ENCODE measurements around the gene TRAM1L1. TPM values are rescaled to one million over a fixed set of nuclear protein-coding genes. Genes with fewer than 3 reads are reported as not detected.
A peak's percentile ranks its signal among the peaks of the same experiment; 100 is the strongest.

TRAM1L1 gene
- polyA plus RNA-seq (2013): 0.30 TPM

DNA sequence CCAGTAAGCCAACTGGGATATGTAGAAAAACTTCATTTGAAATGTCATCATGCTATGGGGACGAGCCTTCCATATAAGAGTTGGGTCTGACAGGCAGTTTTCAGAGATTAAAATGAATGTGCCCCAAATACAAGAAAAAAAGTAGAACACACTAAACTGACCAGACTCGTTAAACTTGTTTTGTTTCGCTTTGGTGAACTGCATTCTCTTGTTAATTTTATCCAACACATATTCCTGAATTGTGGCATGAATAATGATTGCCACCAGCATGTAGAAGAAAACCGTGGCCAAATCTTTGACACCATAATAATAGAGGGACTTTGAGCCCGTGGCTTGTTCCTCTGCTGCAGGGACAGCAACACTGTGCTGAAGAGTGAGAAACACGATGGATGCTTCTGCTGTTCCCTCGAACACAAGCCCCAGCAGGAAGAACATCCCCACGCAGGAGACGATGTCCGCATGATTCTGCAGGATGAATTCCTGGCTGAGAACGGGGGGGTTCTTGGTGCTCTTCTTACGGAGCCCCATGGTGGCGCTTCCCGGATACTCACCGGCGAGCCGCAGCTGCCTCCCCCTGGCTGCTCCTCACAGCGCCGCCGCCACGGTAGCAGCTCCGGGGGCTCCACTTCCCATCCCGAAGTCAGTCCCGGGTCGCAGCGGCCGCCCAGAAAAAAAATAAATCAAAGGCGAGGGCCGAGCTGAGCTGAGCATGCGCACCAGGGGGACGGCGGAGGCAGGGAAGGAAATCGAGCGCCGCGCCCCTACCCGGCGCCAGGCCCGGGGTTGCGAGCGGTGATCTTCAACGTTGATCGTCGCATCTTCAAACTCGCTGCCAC lies at the start of gene TRAM1L1:
TRAM1L1 (minus strand) TSS at position 711 of the 836 bp plus-strand sequence; CDS start at position 528, 183 bp downstream.
- Histone ChIP-seq H3K9me3 (ENCODE audit: control extremely low read depth in 1 of 5, control insufficient read depth in 4 of 5, insufficient read depth in 2 of 5, low read depth in 1 of 5, low read length in 4 of 5) (no peaks in the 10 kb centered on the region), H3K27ac (ENCODE audit: insufficient read depth in 1 of 2, low read depth in 1 of 2, low read length in 2 of 2, poor library complexity in 1 of 2, severe bottlenecking in 2 of 2) (no peak within 1 kb of the TSS), H3K27me3 (replicated peaks in 2 of 5; ENCODE audit: control insufficient read depth in 4 of 5, insufficient read depth in 5 of 5, low read length in 4 of 5) (no peaks in the 10 kb centered on the region), H3K4me1 (ENCODE audit: control extremely low read depth in 1 of 4, control insufficient read depth in 4 of 4, insufficient read depth in 4 of 4, low read length in 3 of 4) (peaks cover 0 to 7% (median 4%) of the 10 kb centered on the region in 4 experiments), H3K36me3 (ENCODE audit: control insufficient read depth in 4 of 4, insufficient read depth in 4 of 4, low read length in 3 of 4) (no peaks in the 10 kb centered on the region), H3K4me3 (ENCODE audit: control insufficient read depth in 1 of 7, extremely low read depth in 1 of 7, insufficient read depth in 4 of 7, low read depth in 2 of 7, low read length in 6 of 7) (peak within 1 kb of the TSS; percentile 55 to 86 (median 70))
- ChIA-PET POLR2A (no interaction called here), CTCF (no interaction called here)
- 4% methylated on average over 39 of the region's 45 CpGs for WGBS (ENCODE audit: insufficient coverage)
- DNase-seq: peak; percentile 37 to 47 (median 46)

DNA sequence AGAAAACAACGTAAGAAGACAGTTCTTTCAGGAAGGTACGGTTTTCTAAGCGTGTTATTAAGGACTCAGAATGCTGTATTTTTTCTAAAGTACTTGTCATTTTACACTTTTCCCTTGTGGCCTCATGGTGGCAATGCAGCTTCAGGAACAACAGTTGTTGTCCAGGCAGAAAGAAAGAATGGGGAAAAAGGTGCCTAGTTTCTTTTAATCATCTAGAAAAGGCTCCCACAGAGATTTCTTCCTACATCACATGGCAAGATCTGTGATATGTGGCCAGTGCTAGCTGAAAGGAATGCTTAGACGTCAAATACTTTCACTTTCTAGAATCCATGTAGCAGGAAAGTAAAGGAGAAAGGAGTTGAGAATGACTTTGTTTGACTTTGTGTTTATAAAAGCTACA lies 49.0 kb upstream of the TRAM1L1 start:
- no CpG with 5 or more reads among the region's 4 CpGs for WGBS (ENCODE audit: insufficient coverage)
- ChIA-PET POLR2A (no interaction called here), CTCF (no interaction called here)

DNA sequence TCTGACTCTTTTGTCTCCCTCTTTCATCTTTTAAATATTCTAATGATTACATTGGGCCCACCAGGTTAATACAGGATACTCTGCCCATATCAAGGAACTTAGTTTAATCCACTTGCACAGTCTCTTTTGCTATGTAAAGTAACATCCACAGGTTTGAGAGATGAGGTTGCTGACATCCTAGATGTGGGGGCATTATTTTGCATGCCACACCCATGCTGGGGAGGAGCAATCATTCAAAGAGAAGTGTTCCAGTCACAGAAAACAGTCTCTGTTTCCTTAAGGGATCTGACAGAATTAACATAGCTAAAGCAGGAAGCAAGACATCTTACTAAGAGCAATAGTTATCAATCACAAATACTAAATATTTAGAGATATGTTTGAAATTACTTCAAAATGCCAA lies 11.5 kb upstream of the TRAM1L1 start:
- H3K4me3 ChIP-seq (ENCODE audit: control insufficient read depth in 1 of 7, extremely low read depth in 1 of 7, insufficient read depth in 4 of 7, low read depth in 2 of 7, low read length in 6 of 7): no peak overlapping the region
- POLR2A ChIA-PET: no interaction called here
- H3K27me3 ChIP-seq (replicated peaks in 2 of 5; ENCODE audit: control insufficient read depth in 4 of 5, insufficient read depth in 5 of 5, low read length in 4 of 5): no peaks in the 10 kb centered on the region
- no peak overlapping the region for H3K27ac ChIP-seq (ENCODE audit: insufficient read depth in 1 of 2, low read depth in 1 of 2, low read length in 2 of 2, poor library complexity in 1 of 2, severe bottlenecking in 2 of 2)
- peaks cover 0 to 2% (median 0%) of the 10 kb centered on the region in 4 experiments for H3K4me1 ChIP-seq (ENCODE audit: control extremely low read depth in 1 of 4, control insufficient read depth in 4 of 4, insufficient read depth in 4 of 4, low read length in 3 of 4)
- H3K9me3 ChIP-seq (ENCODE audit: control extremely low read depth in 1 of 5, control insufficient read depth in 4 of 5, insufficient read depth in 2 of 5, low read depth in 1 of 5, low read length in 4 of 5): no peaks in the 10 kb centered on the region
- H3K36me3 ChIP-seq (ENCODE audit: control insufficient read depth in 4 of 4, insufficient read depth in 4 of 4, low read length in 3 of 4): no peaks in the 10 kb centered on the region
- CTCF ChIA-PET: no interaction called here
- no peak for DNase-seq

More for the DNA sequence above, 49.0 kb upstream of the TRAM1L1 start:
- no peaks in the 10 kb centered on the region for H3K27me3 ChIP-seq (replicated peaks in 2 of 5; ENCODE audit: control insufficient read depth in 4 of 5, insufficient read depth in 5 of 5, low read length in 4 of 5)
- H3K4me3 ChIP-seq (ENCODE audit: control insufficient read depth in 1 of 7, extremely low read depth in 1 of 7, insufficient read depth in 4 of 7, low read depth in 2 of 7, low read length in 6 of 7): no peak overlapping the region
- no peaks in the 10 kb centered on the region for H3K4me1 ChIP-seq (ENCODE audit: control extremely low read depth in 1 of 4, control insufficient read depth in 4 of 4, insufficient read depth in 4 of 4, low read length in 3 of 4)
- H3K9me3 ChIP-seq (ENCODE audit: control extremely low read depth in 1 of 5, control insufficient read depth in 4 of 5, insufficient read depth in 2 of 5, low read depth in 1 of 5, low read length in 4 of 5): peaks cover 0 to 3% (median 0%) of the 10 kb centered on the region in 5 experiments
- peak; percentile 4 to 44 (median 41) for DNase-seq
- no peaks in the 10 kb centered on the region for H3K36me3 ChIP-seq (ENCODE audit: control insufficient read depth in 4 of 4, insufficient read depth in 4 of 4, low read length in 3 of 4)
- H3K27ac ChIP-seq (ENCODE audit: insufficient read depth in 1 of 2, low read depth in 1 of 2, low read length in 2 of 2, poor library complexity in 1 of 2, severe bottlenecking in 2 of 2): no peak overlapping the region

DNA sequence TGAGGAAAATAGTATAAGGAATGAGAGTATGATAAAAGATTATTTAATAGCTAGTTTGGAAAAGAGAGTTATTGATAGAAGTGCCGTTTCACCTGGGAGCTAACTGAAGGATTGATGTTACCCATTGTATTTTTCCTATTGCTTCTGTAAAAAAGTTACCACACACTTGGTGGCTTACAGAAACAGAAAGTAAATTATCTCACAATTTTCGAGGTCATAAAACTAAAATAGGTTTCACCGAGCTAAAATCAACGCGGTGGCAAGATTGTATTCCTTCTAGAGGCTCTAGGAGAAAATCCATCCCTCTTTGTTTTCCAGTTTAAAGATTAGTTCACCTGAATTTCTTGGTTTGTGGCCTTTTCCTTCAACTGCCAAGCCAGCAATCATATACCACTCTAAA lies 11.1 kb upstream of the TRAM1L1 start:
- POLR2A ChIA-PET: no interaction called here

DNA sequence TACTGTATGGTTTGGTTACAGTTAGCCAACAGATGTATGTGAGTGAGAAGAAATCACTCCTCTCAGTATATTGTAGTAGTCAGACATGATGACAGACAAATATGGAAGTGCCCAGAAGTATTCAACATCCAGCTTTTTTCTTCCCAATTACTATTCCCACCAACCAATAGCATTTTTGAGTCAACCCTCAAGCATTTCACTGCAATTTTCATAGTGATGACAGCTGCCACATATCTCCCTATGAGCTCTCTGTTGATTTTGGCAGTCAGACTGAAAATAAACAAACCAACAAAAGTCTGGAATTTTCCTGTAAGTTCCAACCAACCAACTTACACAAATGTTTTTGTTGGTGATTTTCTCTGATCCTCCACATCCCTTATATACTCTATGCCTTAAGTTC lies 8.2 kb upstream of the TRAM1L1 start:
- CTCF ChIA-PET: no interaction called here
- H3K27me3 ChIP-seq (replicated peaks in 2 of 5; ENCODE audit: control insufficient read depth in 4 of 5, insufficient read depth in 5 of 5, low read length in 4 of 5): no peaks in the 10 kb centered on the region

More for the DNA sequence above, 11.1 kb upstream of the TRAM1L1 start:
- 98% methylated on average over 5 of the region's 5 CpGs for WGBS (ENCODE audit: insufficient coverage)
- Histone ChIP-seq H3K27ac (ENCODE audit: insufficient read depth in 1 of 2, low read depth in 1 of 2, low read length in 2 of 2, poor library complexity in 1 of 2, severe bottlenecking in 2 of 2) (no peak overlapping the region), H3K27me3 (replicated peaks in 2 of 5; ENCODE audit: control insufficient read depth in 4 of 5, insufficient read depth in 5 of 5, low read length in 4 of 5) (no peaks in the 10 kb centered on the region), H3K9me3 (ENCODE audit: control extremely low read depth in 1 of 5, control insufficient read depth in 4 of 5, insufficient read depth in 2 of 5, low read depth in 1 of 5, low read length in 4 of 5) (no peaks in the 10 kb centered on the region), H3K4me3 (ENCODE audit: control insufficient read depth in 1 of 7, extremely low read depth in 1 of 7, insufficient read depth in 4 of 7, low read depth in 2 of 7, low read length in 6 of 7) (no peak overlapping the region), H3K4me1 (ENCODE audit: control extremely low read depth in 1 of 4, control insufficient read depth in 4 of 4, insufficient read depth in 4 of 4, low read length in 3 of 4) (peaks cover 0 to 2% (median 0%) of the 10 kb centered on the region in 4 experiments), H3K36me3 (ENCODE audit: control insufficient read depth in 4 of 4, insufficient read depth in 4 of 4, low read length in 3 of 4) (no peaks in the 10 kb centered on the region)
- no peak for DNase-seq
- CTCF ChIA-PET: no interaction called here

DNA sequence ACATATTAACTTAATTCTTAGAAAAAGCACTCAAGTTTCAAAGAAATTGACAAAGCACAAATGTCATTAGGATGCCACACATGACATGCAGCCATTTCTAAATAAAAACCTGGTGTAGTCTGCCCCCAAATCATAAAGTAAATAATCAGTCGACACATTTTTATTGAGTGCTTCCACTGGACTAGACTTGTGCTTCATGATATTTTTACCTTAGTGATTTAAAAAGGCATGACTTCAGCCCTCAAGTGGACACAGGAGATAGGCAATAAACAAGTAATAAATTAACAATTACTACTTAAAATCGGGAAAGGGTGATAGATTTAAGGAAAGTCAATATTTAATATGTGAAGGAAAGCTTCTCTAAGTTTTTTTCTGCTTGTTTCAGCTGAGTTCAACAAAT lies 7.6 kb downstream of the TRAM1L1 start:
- Histone ChIP-seq H3K4me1 (ENCODE audit: control extremely low read depth in 1 of 4, control insufficient read depth in 4 of 4, insufficient read depth in 4 of 4, low read length in 3 of 4) (no peaks in the 10 kb centered on the region), H3K27me3 (replicated peaks in 2 of 5; ENCODE audit: control insufficient read depth in 4 of 5, insufficient read depth in 5 of 5, low read length in 4 of 5) (no peaks in the 10 kb centered on the region), H3K9me3 (ENCODE audit: control extremely low read depth in 1 of 5, control insufficient read depth in 4 of 5, insufficient read depth in 2 of 5, low read depth in 1 of 5, low read length in 4 of 5) (no peaks in the 10 kb centered on the region), H3K36me3 (ENCODE audit: control insufficient read depth in 4 of 4, insufficient read depth in 4 of 4, low read length in 3 of 4) (no peaks in the 10 kb centered on the region), H3K27ac (ENCODE audit: insufficient read depth in 1 of 2, low read depth in 1 of 2, low read length in 2 of 2, poor library complexity in 1 of 2, severe bottlenecking in 2 of 2) (no peak overlapping the region), H3K4me3 (ENCODE audit: control insufficient read depth in 1 of 7, extremely low read depth in 1 of 7, insufficient read depth in 4 of 7, low read depth in 2 of 7, low read length in 6 of 7) (no peak overlapping the region)
- WGBS (ENCODE audit: insufficient coverage): no CpG with 5 or more reads among the region's 2 CpGs
- no peak for DNase-seq
- ChIA-PET POLR2A (no interaction called here), CTCF (no interaction called here)

More for the DNA sequence above, 8.2 kb upstream of the TRAM1L1 start:
- DNase-seq: no peak
- no peaks in the 10 kb centered on the region for H3K36me3 ChIP-seq (ENCODE audit: control insufficient read depth in 4 of 4, insufficient read depth in 4 of 4, low read length in 3 of 4)
- H3K27ac ChIP-seq (ENCODE audit: insufficient read depth in 1 of 2, low read depth in 1 of 2, low read length in 2 of 2, poor library complexity in 1 of 2, severe bottlenecking in 2 of 2): no peak overlapping the region
- no peaks in the 10 kb centered on the region for H3K4me1 ChIP-seq (ENCODE audit: control extremely low read depth in 1 of 4, control insufficient read depth in 4 of 4, insufficient read depth in 4 of 4, low read length in 3 of 4)
- no peak overlapping the region for H3K4me3 ChIP-seq (ENCODE audit: control insufficient read depth in 1 of 7, extremely low read depth in 1 of 7, insufficient read depth in 4 of 7, low read depth in 2 of 7, low read length in 6 of 7)
- POLR2A ChIA-PET: no interaction called here
- H3K9me3 ChIP-seq (ENCODE audit: control extremely low read depth in 1 of 5, control insufficient read depth in 4 of 5, insufficient read depth in 2 of 5, low read depth in 1 of 5, low read length in 4 of 5): no peaks in the 10 kb centered on the region

DNA sequence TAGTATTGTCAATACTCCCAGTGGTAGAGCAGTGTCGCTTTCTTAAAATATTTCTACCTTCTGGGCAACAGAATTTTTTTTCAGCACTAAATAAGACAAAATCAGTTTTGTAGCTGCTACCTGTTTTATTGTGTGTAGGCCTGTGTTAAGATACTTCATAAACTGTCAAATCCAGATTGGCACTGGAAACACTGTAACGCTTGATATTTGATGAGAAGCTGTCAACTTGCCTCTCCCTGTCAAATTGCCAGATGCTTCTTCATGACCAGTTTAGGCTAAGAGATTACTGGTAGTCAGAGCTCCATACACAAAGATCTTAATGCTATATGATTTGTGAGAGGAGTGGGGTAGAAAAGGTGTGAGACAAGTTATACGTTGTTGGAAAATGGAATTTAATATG lies 17.3 kb downstream of the TRAM1L1 start:
- Histone ChIP-seq H3K27me3 (replicated peaks in 2 of 5; ENCODE audit: control insufficient read depth in 4 of 5, insufficient read depth in 5 of 5, low read length in 4 of 5) (no peaks in the 10 kb centered on the region), H3K9me3 (ENCODE audit: control extremely low read depth in 1 of 5, control insufficient read depth in 4 of 5, insufficient read depth in 2 of 5, low read depth in 1 of 5, low read length in 4 of 5) (no peaks in the 10 kb centered on the region), H3K36me3 (ENCODE audit: control insufficient read depth in 4 of 4, insufficient read depth in 4 of 4, low read length in 3 of 4) (no peaks in the 10 kb centered on the region), H3K4me3 (ENCODE audit: control insufficient read depth in 1 of 7, extremely low read depth in 1 of 7, insufficient read depth in 4 of 7, low read depth in 2 of 7, low read length in 6 of 7) (no peak overlapping the region), H3K4me1 (ENCODE audit: control extremely low read depth in 1 of 4, control insufficient read depth in 4 of 4, insufficient read depth in 4 of 4, low read length in 3 of 4) (no peaks in the 10 kb centered on the region), H3K27ac (ENCODE audit: insufficient read depth in 1 of 2, low read depth in 1 of 2, low read length in 2 of 2, poor library complexity in 1 of 2, severe bottlenecking in 2 of 2) (no peak overlapping the region)
- 100% methylated on average over 2 of the region's 3 CpGs for WGBS (ENCODE audit: insufficient coverage)
- no peak for DNase-seq
- POLR2A ChIA-PET: no interaction called here
- CTCF ChIA-PET: no interaction called here
